ENCODE data around the gene MARK2. TPM values are rescaled to one million over a fixed set of nuclear protein-coding genes. Genes with fewer than 3 reads are reported as not detected.

The MARK2 gene
- total and polyA plus RNA-seq, 2 donors (not counting 1 experiment from before 2014, with no cell fraction given) = 6.4 to 12.3 TPM

- Histone ChIP-seq H3K79me2 (ENCODE audit: control insufficient read depth, insufficient read depth, low read length) (no peaks in the 10 kb centered on the region), H3K36me3 (ENCODE audit: control insufficient read depth, insufficient read depth, low read length) (no peaks in the 10 kb centered on the region), H2AFZ (ENCODE audit: low read length) (no peak overlapping the region), H3K4me3 (replicated peaks in 1 of 4; ENCODE audit: control extremely low read depth in 1 of 4, insufficient read depth in 1 of 4, low read depth in 3 of 4, low read length in 4 of 4) (no peak overlapping the region), H3K27me3 (ENCODE audit: control insufficient read depth, insufficient read depth, low read length) (peaks cover 6% of the 10 kb centered on the region), H3K9me3 (ENCODE audit: control insufficient read depth, insufficient read depth, low read depth, low read length) (no peaks in the 10 kb centered on the region), H3K27ac (ENCODE audit: insufficient read depth, low read length) (no peak overlapping the region), H3K9ac (ENCODE audit: insufficient read depth, low read length) (no peak overlapping the region), H3K4me1 (ENCODE audit: control insufficient read depth, extremely low read depth, insufficient read depth, low read length) (peaks cover 17% of the 10 kb centered on the region), H3K4me2 (ENCODE audit: extremely low read depth, insufficient read depth, low read length) (no peak overlapping the region), H4K20me1 (ENCODE audit: control insufficient read depth, extremely low read depth, insufficient read depth, low read length) (no peaks in the 10 kb centered on the region)
- TF ChIP-seq EZH2 (IDR thresholded peaks at IDR 0.05; ENCODE audit: low read length, missing control alignments) (no peak), CTCF (conservative IDR thresholded peaks at IDR 0.05 in 1 of 2, IDR thresholded peaks at IDR 0.05 in 1 of 2; ENCODE audit: low read depth in 1 of 2, low read length in 2 of 2) (no peak)
- DNase-seq (ENCODE audit: low read depth in 2 of 2) = no peak
Observed at GRCh38 chr11:63922673-63923192, 83.8 kb downstream of the MARK2 start.

- no peak for DNase-seq (ENCODE audit: low read depth in 2 of 2)
- Histone ChIP-seq H3K9ac (ENCODE audit: insufficient read depth, low read length) (no peak overlapping the region), H3K79me2 (ENCODE audit: control insufficient read depth, insufficient read depth, low read length) (no peaks in the 10 kb centered on the region), H3K4me2 (ENCODE audit: extremely low read depth, insufficient read depth, low read length) (no peak overlapping the region), H3K4me1 (ENCODE audit: control insufficient read depth, extremely low read depth, insufficient read depth, low read length) (peaks cover 14% of the 10 kb centered on the region), H3K27ac (ENCODE audit: insufficient read depth, low read length) (no peak overlapping the region), H3K9me3 (ENCODE audit: control insufficient read depth, insufficient read depth, low read depth, low read length) (no peaks in the 10 kb centered on the region), H3K4me3 (replicated peaks in 1 of 4; ENCODE audit: control extremely low read depth in 1 of 4, insufficient read depth in 1 of 4, low read depth in 3 of 4, low read length in 4 of 4) (no peak overlapping the region), H3K27me3 (ENCODE audit: control insufficient read depth, insufficient read depth, low read length) (peaks cover 6% of the 10 kb centered on the region), H3K36me3 (ENCODE audit: control insufficient read depth, insufficient read depth, low read length) (no peaks in the 10 kb centered on the region), H2AFZ (ENCODE audit: low read length) (no peak overlapping the region), H4K20me1 (ENCODE audit: control insufficient read depth, extremely low read depth, insufficient read depth, low read length) (no peaks in the 10 kb centered on the region)
- TF ChIP-seq CTCF (conservative IDR thresholded peaks at IDR 0.05 in 1 of 2, IDR thresholded peaks at IDR 0.05 in 1 of 2; ENCODE audit: low read depth in 1 of 2, low read length in 2 of 2) (no peak), EZH2 (IDR thresholded peaks at IDR 0.05; ENCODE audit: low read length, missing control alignments) (no peak)
Observed at GRCh38 chr11:63923319-63923718, 84.4 kb downstream of the MARK2 start.

- H3K4me3 ChIP-seq (replicated peaks in 1 of 4; ENCODE audit: control extremely low read depth in 1 of 4, insufficient read depth in 1 of 4, low read depth in 3 of 4, low read length in 4 of 4) = no peak overlapping the region
- no peak for DNase-seq (ENCODE audit: low read depth in 2 of 2)
- H3K9me3 ChIP-seq (ENCODE audit: control insufficient read depth, insufficient read depth, low read depth, low read length) = no peaks in the 10 kb centered on the region
- no peaks in the 10 kb centered on the region for H3K79me2 ChIP-seq (ENCODE audit: control insufficient read depth, insufficient read depth, low read length)
- H2AFZ ChIP-seq (ENCODE audit: low read length) = no peak overlapping the region
- H3K36me3 ChIP-seq (ENCODE audit: control insufficient read depth, insufficient read depth, low read length) = no peaks in the 10 kb centered on the region
- no peaks in the 10 kb centered on the region for H3K27me3 ChIP-seq (ENCODE audit: control insufficient read depth, insufficient read depth, low read length)
- TF ChIP-seq CTCF (conservative IDR thresholded peaks at IDR 0.05 in 1 of 2, IDR thresholded peaks at IDR 0.05 in 1 of 2; ENCODE audit: low read depth in 1 of 2, low read length in 2 of 2) (no peak), EZH2 (IDR thresholded peaks at IDR 0.05; ENCODE audit: low read length, missing control alignments) (no peak)
- no peak overlapping the region for H3K4me2 ChIP-seq (ENCODE audit: extremely low read depth, insufficient read depth, low read length)
- H3K27ac ChIP-seq (ENCODE audit: insufficient read depth, low read length) = no peak overlapping the region
- no peak overlapping the region for H3K9ac ChIP-seq (ENCODE audit: insufficient read depth, low read length)
- no peaks in the 10 kb centered on the region for H4K20me1 ChIP-seq (ENCODE audit: control insufficient read depth, extremely low read depth, insufficient read depth, low read length)
- H3K4me1 ChIP-seq (ENCODE audit: control insufficient read depth, extremely low read depth, insufficient read depth, low read length) = no peaks in the 10 kb centered on the region
Observed at GRCh38 chr11:63929616-63930015, 90.7 kb downstream of the MARK2 start.
